ENCODE measurements around the gene C4A.

DNA sequence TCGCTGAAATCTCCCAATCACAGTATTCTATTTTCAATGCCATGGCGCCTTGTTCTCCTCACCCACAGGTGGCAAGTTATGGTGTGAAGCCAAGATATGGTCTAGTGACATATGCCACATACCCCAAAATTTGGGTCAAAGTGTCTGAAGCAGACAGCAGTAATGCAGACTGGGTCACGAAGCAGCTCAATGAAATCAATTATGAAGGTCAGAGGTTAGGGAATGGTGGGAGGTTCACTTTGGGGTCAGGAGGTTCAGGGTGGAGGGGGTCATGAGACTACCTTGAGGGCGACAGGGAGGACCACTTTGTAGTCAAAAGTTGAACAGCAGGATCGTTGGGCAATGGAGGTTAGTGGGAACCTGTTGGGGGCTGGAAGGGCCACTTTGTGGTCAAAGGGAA lies 33.6 kb upstream of the C4A start:
- TF ChIP-seq, protein P1, sequence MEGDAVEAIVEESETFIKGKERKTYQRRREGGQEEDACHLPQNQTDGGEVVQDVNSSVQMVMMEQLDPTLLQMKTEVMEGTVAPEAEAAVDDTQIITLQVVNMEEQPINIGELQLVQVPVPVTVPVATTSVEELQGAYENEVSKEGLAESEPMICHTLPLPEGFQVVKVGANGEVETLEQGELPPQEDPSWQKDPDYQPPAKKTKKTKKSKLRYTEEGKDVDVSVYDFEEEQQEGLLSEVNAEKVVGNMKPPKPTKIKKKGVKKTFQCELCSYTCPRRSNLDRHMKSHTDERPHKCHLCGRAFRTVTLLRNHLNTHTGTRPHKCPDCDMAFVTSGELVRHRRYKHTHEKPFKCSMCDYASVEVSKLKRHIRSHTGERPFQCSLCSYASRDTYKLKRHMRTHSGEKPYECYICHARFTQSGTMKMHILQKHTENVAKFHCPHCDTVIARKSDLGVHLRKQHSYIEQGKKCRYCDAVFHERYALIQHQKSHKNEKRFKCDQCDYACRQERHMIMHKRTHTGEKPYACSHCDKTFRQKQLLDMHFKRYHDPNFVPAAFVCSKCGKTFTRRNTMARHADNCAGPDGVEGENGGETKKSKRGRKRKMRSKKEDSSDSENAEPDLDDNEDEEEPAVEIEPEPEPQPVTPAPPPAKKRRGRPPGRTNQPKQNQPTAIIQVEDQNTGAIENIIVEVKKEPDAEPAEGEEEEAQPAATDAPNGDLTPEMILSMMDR (conservative IDR thresholded peaks at IDR 0.05; ENCODE audit: low read depth, low read length) = no peak
- TF ChIP-seq EZH2 (IDR thresholded peaks at IDR 0.05; ENCODE audit: low read length, unreplicated experiment) = no peak
